K562 (cell line): ENCODE data around the gene FERD3L.

Source experiments
- ELK1 ChIP-seq: sonication (generic); formaldehyde crosslinking; IDR thresholded peaks from 2 replicates; pipeline ENCODE4 v1.8.1; 2022; ENCODE audit warnings: missing genetic modification reagents
- GATAD2A ChIP-seq: fragments of 450-650 bp; IDR thresholded peaks from 2 replicates; pipeline ENCODE4 v1.6.1; 2017
- GMEB1 ChIP-seq: fragments of 250-450 bp; sonication (Bioruptor Pico); IDR thresholded peaks from 2 replicates; pipeline ENCODE4 v1.4.0; 2020; ENCODE audit warnings: mild to moderate bottlenecking
- HEY1 ChIP-seq: fragments of 250-450 bp; sonication (Bioruptor Pico); IDR thresholded peaks from 2 replicates; pipeline ENCODE4 v1.5.0; 2020; ENCODE audit warnings: mild to moderate bottlenecking, moderate library complexity, borderline replicate concordance
- IRF1 ChIP-seq: sonication (generic); formaldehyde crosslinking; IDR thresholded peaks from 2 replicates; pipeline ENCODE4 v1.8.0; 2022; ENCODE audit warnings: missing genetic modification reagents, mild to moderate bottlenecking, borderline replicate concordance
- POLR2A ChIP-seq: fragments of 450-650 bp; conservative IDR thresholded peaks from 2 replicates; pipeline ENCODE4 v1.6.1; 2016
- SP2 ChIP-seq: IDR thresholded peaks from 2 replicates; pipeline ENCODE4 v1.6.1; 2011; ENCODE audit warnings: mild to moderate bottlenecking, low read depth, low read length, moderate library complexity; ENCODE audit not compliant: poor library complexity, severe bottlenecking; ENCODE audit errors: extremely low read depth
- SREBF1 ChIP-seq: fragments of 150-350 bp; IDR thresholded peaks from 2 replicates; pipeline ENCODE4 v1.6.1; 2014; ENCODE audit warnings: antibody characterized with exemption, low read depth, low read length, borderline replicate concordance
- YY1 ChIP-seq, 3 experiments: IDR thresholded peaks; 2 replicates each; pipeline ENCODE4 v1.6.1; 2011; ENCODE audit warnings: low read length in 2 of 3, mild to moderate bottlenecking in 2 of 3, moderate library complexity in 2 of 3, borderline replicate concordance in 1 of 3, control low read depth in 1 of 3, low read depth in 1 of 3; ENCODE audit not compliant: insufficient read depth in 3 of 3, insufficient replicate concordance in 2 of 3, control insufficient read depth in 1 of 3, insufficient read length in 1 of 3; ENCODE audit errors: extremely low read depth in 1 of 3

- TF ChIP-seq POLR2A (no peak), GMEB1 (CRISPR knock-in tag) (no peak), IRF1 (CRISPR knock-in tag) (no peak), GATAD2A (no peak), SP2 (no peak), ELK1 (no peak), YY1 (IDR thresholded peaks at IDR 0.05; ENCODE audit: borderline replicate concordance in 1 of 3, control insufficient read depth in 1 of 3, extremely low read depth in 1 of 3, insufficient read depth in 3 of 3, insufficient read length in 1 of 3, insufficient replicate concordance in 2 of 3, low read depth in 1 of 3, low read length in 2 of 3) (no peak), SREBF1 (no peak), HEY1 (no peak)
Observed at GRCh38 chr7:19161671-19162070, 16.4 kb upstream of the FERD3L start.
